K562 (cell line): ENCODE results near the gene SAMD14. TPM values are rescaled to one million over a fixed set of nuclear protein-coding genes. Genes with fewer than 3 reads are reported as not detected.
A peak's percentile ranks its signal among the peaks of the same experiment; 100 is the strongest.

Experiments used
- ELF1 ChIP-seq: fragments of 200-800 bp; sonication (Bioruptor generic); IDR thresholded peaks from 2 replicates; pipeline ENCODE4 v1.6.1; 2016; ENCODE audit warnings: missing genetic modification characterization, missing compliant biosample characterization
- FOXA3 ChIP-seq, 2 experiments: fragments of 450-650 bp in 1 of 2; sonication (generic) in 1 of 2; formaldehyde crosslinking; IDR thresholded peaks in 1 of 2; conservative IDR thresholded peaks in 1 of 2; 2 replicates each; pipeline versions ENCODE4 v1.4.0 to v1.8.0; 2020 to 2022; ENCODE audit warnings: mild to moderate bottlenecking in 2 of 2, missing genetic modification reagents in 1 of 2
- LEF1 ChIP-seq: fragments of 450-650 bp; IDR thresholded peaks from 2 replicates; pipeline ENCODE4 v1.6.1; 2016; ENCODE audit warnings: mild to moderate bottlenecking
- MAFF ChIP-seq: IDR thresholded peaks from 2 replicates; pipeline ENCODE4 v1.6.1; 2012; ENCODE audit warnings: low read length, improper control_type of control experiment
- MTA3 ChIP-seq: fragments of 450-650 bp; formaldehyde crosslinking; IDR thresholded peaks from 2 replicates; pipeline ENCODE4 v1.6.1; 2017; ENCODE audit warnings: mild to moderate bottlenecking, borderline replicate concordance
- POLR2B ChIP-seq: fragments of 450-650 bp; IDR thresholded peaks from 2 replicates; pipeline ENCODE4 v1.6.1; 2018; ENCODE audit warnings: low read depth; ENCODE audit not compliant: partially characterized antibody
- PTBP1 ChIP-seq: fragments of 200-400 bp; formaldehyde crosslinking; IDR thresholded peaks from 2 replicates; pipeline ENCODE4 v1.6.1; 2017; ENCODE audit warnings: low read depth, low read length
- PTTG1 ChIP-seq: fragments of 450-650 bp; IDR thresholded peaks from 2 replicates; pipeline ENCODE4 v1.6.1; 2016; ENCODE audit warnings: low read depth, mild to moderate bottlenecking, missing genetic modification characterization, missing compliant biosample characterization
- RFX5 ChIP-seq: IDR thresholded peaks from 2 replicates; pipeline ENCODE4 v1.6.1; 2011; ENCODE audit warnings: low read depth, mild to moderate bottlenecking, improper control_type of control experiment, low read length
- SETDB1 ChIP-seq: IDR thresholded peaks from one replicate; pipeline ENCODE4 v1.6.1; 2012; ENCODE audit warnings: low read length, control low read depth, inconsistent platforms
- TRIM24 ChIP-seq, 2 experiments: fragments of 450-650 bp; IDR thresholded peaks; 2 replicates each; pipeline ENCODE4 v1.6.1; 2016
- ZBTB9 ChIP-seq: fragments of 450-650 bp; formaldehyde crosslinking; IDR thresholded peaks from 2 replicates; pipeline ENCODE4 v1.4.0; 2020; ENCODE audit warnings: mild to moderate bottlenecking, moderate library complexity
- ZKSCAN1 ChIP-seq: fragments of 150-350 bp; IDR thresholded peaks from 2 replicates; pipeline ENCODE4 v1.6.1; 2016; ENCODE audit warnings: low read depth, low read length
- ZNF174 ChIP-seq: fragments of 250-450 bp; sonication (Bioruptor Pico); IDR thresholded peaks from 2 replicates; pipeline ENCODE4 v1.4.0; 2020; ENCODE audit warnings: mild to moderate bottlenecking
- ZNF282 ChIP-seq: sonication (generic); formaldehyde crosslinking; IDR thresholded peaks from 2 replicates; pipeline ENCODE4 v1.8.1; 2023; ENCODE audit warnings: missing genetic modification reagents
- polyA plus RNA-seq, 8 experiments: library from polyadenylated mRNA; depleted of rRNA in 4 of 8; stranded (reverse) in 5 of 8; unstranded in 3 of 8; fragments of >200 nt; fragmentation: Nextera tagmentation in 2 of 8; fragmentation: Illumina TruSeq in 1 of 8; extraction: Ambion mirVana in 2 of 8; extraction: Trizol in 1 of 8; gene quantifications; 2 replicates each; pipeline versions ENCODE4 v1.2.1 to v1.2.3, GENCODE V29; 2011 to 2014; ENCODE audit warnings: inconsistent platforms in 1 of 8, missing spikeins in 1 of 8
- total RNA-seq, 7 experiments: library from RNA; depleted of rRNA in 6 of 7; stranded (reverse); fragments of >200 nt in 6 of 7; fragmentation: Illumina TruSeq in 2 of 7; extraction: Trizol in 2 of 7; gene quantifications; 2 replicates each; pipeline versions ENCODE4 v1.2.1 to v1.2.3, GENCODE V29; 2011 to 2021; ENCODE audit warnings: low replicate concordance in 1 of 7
- TF ChIP-seq, protein P1 (sequence below): IDR thresholded peaks from 3 replicates; pipeline ENCODE4 v1.6.1; 2011; ENCODE audit warnings: borderline replicate concordance, mild to moderate bottlenecking; ENCODE audit not compliant: insufficient read length, insufficient read depth
- TF ChIP-seq, protein P2 (sequence below), 2 experiments: fragments of 250-450 bp in 1 of 2; fragments of 450-650 bp in 1 of 2; sonication (Bioruptor Pico) in 1 of 2; IDR thresholded peaks; 2 replicates each; pipeline versions ENCODE4 v1.6.1 to v1.8.0; 2016 to 2021; ENCODE audit warnings: mild to moderate bottlenecking in 2 of 2, moderate library complexity in 2 of 2, missing compliant biosample characterization in 1 of 2, missing genetic modification characterization in 1 of 2
- TF ChIP-seq, protein P3 (sequence below): fragments of 250-450 bp; sonication (Bioruptor Pico); IDR thresholded peaks from 2 replicates; pipeline ENCODE4 v1.8.0; 2022; ENCODE audit warnings: inconsistent platforms
- TF ChIP-seq, protein P4 (sequence below): sonication (generic); formaldehyde crosslinking; IDR thresholded peaks from 2 replicates; pipeline ENCODE4 v1.8.0; 2023; ENCODE audit warnings: mild to moderate bottlenecking, missing genetic modification reagents

SAMD14 gene
- total and polyA plus RNA-seq, 9 of the 15 experiments (the other 6 are each of a cell fraction or from before 2014, with no cell fraction given) = 0.04 to 0.07 TPM; not detected in 7

DNA sequence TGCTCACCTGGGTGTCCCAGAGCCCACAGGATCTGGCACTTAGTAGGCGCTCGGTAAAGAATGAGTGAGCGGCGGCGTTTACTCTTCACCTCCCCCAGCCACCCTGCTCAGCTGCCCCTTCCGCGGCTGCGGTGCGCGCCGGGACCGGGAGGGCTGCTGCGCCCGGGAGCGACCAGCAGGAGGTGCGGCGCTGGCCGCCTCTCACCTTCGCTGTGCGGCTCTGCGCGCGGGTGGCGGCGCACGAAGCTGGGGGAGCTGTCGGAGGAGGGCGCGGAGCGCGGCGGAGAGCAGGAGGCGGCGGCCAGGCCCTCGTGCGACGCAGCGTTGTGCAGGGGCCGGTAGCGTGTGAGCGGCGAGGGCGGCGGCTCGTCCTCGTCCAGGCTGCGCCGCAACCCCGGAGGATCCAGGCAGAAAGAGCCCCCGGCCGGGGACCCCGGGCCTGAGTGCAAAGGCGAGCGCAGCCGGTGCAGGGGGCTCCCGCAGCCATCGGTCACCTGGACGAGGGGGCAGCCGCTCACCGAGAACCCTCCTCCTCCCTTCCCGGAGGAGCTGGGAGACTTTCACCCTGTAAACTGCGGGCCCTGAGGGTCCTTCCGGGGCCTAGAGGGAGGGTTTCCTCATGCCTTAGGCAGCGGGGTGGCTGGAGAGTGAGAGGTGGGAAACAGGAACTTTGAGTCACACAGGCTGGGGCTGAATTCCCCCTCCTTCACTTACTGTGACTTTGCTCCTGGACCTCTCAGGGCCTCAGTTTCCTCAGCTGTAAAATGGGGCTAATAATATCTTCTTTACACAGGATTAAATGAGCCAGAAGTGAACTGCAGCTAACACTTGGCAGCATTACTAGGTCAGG is 12.5 kb downstream of the SAMD14 start (continued):
- TF ChIP-seq PTBP1 (no peak), ELF1 (tag) (no peak), ZBTB9 (CRISPR knock-in tag) (no peak), RFX5 (no peak), FOXA3 (CRISPR knock-in tag; conservative IDR thresholded peaks at IDR 0.05 in 1 of 2, IDR thresholded peaks at IDR 0.05 in 1 of 2) (no peak), ZNF174 (CRISPR knock-in tag) (no peak), TRIM24 (IDR thresholded peaks at IDR 0.05) (no peak), MTA3 (peak; percentile 58; the same call in 1 of the 2 replicates), ZKSCAN1 (peak; percentile 88), ZNF282 (CRISPR knock-in tag) (peak; percentile 50; the same call in 1 of the 2 replicates), PTTG1 (tag) (no peak), POLR2B (no peak), SETDB1 (no peak), MAFF (no peak), LEF1 (no peak)
- TF ChIP-seq, protein P1, sequence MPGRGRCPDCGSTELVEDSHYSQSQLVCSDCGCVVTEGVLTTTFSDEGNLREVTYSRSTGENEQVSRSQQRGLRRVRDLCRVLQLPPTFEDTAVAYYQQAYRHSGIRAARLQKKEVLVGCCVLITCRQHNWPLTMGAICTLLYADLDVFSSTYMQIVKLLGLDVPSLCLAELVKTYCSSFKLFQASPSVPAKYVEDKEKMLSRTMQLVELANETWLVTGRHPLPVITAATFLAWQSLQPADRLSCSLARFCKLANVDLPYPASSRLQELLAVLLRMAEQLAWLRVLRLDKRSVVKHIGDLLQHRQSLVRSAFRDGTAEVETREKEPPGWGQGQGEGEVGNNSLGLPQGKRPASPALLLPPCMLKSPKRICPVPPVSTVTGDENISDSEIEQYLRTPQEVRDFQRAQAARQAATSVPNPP = no peak
- TF ChIP-seq, protein P2, sequence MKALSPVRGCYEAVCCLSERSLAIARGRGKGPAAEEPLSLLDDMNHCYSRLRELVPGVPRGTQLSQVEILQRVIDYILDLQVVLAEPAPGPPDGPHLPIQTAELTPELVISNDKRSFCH (CRISPR knock-in tag; IDR thresholded peaks at IDR 0.05) = no peak
- TF ChIP-seq, protein P2 (tag; IDR thresholded peaks at IDR 0.05) = 0 out of 2 replicates have a peak, but pooled peaks have one; percentile 38
- TF ChIP-seq, protein P3, sequence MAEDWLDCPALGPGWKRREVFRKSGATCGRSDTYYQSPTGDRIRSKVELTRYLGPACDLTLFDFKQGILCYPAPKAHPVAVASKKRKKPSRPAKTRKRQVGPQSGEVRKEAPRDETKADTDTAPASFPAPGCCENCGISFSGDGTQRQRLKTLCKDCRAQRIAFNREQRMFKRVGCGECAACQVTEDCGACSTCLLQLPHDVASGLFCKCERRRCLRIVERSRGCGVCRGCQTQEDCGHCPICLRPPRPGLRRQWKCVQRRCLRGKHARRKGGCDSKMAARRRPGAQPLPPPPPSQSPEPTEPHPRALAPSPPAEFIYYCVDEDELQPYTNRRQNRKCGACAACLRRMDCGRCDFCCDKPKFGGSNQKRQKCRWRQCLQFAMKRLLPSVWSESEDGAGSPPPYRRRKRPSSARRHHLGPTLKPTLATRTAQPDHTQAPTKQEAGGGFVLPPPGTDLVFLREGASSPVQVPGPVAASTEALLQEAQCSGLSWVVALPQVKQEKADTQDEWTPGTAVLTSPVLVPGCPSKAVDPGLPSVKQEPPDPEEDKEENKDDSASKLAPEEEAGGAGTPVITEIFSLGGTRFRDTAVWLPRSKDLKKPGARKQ (CRISPR knock-in tag) = no peak
- TF ChIP-seq, protein P4, sequence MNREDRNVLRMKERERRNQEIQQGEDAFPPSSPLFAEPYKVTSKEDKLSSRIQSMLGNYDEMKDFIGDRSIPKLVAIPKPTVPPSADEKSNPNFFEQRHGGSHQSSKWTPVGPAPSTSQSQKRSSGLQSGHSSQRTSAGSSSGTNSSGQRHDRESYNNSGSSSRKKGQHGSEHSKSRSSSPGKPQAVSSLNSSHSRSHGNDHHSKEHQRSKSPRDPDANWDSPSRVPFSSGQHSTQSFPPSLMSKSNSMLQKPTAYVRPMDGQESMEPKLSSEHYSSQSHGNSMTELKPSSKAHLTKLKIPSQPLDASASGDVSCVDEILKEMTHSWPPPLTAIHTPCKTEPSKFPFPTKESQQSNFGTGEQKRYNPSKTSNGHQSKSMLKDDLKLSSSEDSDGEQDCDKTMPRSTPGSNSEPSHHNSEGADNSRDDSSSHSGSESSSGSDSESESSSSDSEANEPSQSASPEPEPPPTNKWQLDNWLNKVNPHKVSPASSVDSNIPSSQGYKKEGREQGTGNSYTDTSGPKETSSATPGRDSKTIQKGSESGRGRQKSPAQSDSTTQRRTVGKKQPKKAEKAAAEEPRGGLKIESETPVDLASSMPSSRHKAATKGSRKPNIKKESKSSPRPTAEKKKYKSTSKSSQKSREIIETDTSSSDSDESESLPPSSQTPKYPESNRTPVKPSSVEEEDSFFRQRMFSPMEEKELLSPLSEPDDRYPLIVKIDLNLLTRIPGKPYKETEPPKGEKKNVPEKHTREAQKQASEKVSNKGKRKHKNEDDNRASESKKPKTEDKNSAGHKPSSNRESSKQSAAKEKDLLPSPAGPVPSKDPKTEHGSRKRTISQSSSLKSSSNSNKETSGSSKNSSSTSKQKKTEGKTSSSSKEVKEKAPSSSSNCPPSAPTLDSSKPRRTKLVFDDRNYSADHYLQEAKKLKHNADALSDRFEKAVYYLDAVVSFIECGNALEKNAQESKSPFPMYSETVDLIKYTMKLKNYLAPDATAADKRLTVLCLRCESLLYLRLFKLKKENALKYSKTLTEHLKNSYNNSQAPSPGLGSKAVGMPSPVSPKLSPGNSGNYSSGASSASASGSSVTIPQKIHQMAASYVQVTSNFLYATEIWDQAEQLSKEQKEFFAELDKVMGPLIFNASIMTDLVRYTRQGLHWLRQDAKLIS = no peak; the same call in 1 of the 2 replicates
